Anterior cingulate cortex (tissue), 58 donors: ENCODE measurements around the gene CASR.

Source experiments
- DNase-seq, 58 donors: peaks; one replicate each; lab custom pipeline; 2025; lab: John Stamatoyannopoulos, UW

The CASR gene

DNA sequence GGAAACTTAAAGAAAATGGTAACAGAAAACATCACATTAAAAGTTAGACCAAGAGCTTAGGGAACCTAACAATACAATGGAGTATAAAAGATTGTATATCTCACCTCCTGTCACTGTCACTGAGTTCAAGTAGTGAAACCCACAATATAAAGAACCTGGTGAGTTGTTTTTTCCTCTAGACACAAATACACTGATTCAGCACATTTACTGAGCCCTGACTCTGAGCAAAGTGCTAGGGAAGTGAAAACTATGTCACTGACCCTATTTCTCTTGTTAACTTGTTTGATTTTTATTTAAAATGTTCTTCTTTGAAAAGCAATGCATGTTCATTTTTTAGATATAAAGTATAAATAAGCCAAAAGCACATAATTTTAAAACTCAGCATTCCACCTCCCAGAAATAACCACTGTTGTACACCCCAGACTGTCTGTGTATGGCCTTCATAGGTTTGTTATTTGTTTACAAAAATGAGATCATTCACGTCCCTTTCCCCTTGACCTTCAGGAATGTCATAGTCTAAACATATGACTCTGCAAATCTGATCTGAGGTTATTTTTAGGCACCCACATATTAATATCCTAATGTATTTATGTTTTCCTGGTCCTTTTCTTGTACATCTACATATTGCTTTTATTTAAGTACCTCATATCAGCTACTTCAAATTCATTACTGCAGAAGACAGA is 72.4 kb downstream of the CASR start:
- DNase-seq: no peak

DNA sequence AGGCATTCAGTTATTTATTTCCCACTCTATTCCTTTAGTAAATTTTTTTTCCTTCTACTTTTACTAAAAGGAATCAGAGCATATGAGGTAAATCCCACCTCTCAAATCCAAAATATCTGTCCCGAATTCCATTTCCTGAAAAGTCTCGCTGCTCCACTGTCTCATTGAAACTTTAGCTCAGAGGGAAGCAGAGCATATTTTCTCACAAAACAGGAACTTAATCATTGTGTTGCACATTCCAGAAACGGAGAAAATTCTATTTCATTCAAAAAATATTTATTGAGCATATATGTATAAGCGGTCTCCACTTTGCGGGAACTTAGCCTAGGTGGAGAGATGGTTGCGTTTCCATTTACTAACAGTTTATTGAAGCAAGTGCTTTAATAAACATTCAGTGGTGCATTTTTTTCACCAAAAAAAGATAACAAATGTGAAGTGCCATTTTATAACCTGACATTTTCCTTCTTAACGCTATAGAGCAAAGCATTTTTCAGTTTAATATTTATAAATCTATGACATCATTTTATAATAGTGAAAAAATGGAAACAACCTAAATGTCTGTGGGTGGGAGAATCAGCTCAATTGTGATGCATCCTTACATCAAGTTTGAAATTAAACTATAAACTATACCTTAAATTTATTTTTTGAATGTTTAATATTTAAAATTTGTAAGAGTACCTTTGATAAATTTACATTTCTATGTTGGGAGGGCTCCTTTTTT is 74.3 kb downstream of the CASR start:
- DNase-seq: no peak

DNA sequence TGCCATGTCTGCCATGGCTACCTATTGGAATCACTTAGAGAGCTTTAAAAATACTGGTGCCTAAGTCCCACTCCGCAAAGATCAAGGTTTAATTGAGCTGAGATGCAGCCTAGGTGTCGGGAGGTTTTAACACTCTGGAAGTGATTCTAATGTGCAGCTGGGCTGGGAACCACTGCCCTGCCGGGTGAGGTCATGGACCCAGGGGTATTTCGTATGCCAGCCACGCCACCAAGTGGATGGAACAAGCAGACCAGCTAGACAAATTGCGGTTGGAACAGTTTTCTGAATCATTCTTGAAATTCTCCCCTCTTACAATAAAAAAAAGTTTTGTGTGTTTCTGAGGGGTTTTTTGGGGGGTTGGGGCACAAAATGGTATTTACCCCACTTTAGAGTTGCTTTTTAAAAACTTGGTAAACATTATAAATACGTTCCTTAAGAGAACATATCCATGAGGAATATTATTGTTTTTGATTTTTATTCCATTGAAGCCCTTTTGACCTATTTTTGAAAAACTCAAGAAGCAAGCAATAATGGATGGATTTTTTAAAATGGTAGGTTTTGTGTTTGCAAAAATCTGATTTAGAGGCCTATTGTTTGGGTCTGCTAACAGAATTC is 75.4 kb downstream of the CASR start:
- DNase-seq: peak in 39 of 58 donors; percentile 1 to 52 (median 17)

DNA sequence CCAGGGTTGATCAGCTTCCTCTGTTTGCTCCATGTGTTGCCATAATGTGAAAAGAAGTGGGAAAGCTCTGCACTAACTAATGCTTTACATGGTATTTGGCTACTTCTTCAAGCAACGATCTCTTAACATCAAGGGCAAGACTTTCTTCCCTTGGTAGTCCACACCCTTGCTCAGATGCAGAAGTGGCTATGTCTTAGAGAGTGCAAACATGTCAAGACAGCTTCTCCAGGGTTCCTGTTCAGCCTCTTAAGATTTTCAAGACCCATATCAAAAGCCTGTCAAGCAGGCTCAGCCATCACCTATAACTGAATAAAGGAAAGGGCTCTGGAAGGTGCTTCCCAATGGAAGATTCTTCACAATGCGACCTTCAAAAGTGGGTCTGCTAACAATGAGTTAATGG is 76.7 kb downstream of the CASR start:
- no peak for DNase-seq

DNA sequence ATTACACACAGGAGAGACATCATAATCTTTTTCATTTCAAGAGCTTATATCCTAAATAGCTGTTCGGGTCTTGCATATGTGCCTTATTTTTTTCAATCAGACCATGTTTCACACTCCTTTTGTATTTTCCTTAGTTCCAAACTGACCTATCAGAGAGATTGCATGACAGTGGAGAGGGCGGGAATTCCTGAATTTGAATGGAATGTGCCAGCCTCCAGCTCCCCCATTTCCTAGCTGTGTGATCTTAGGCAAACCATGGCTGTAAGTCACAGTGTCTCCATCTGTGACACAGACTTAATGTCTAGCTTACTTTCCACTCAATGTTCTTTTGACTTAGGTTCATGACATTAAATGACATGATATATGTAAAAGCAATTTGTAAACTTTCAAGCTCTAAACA is 79.6 kb downstream of the CASR start:
- no peak for DNase-seq

DNA sequence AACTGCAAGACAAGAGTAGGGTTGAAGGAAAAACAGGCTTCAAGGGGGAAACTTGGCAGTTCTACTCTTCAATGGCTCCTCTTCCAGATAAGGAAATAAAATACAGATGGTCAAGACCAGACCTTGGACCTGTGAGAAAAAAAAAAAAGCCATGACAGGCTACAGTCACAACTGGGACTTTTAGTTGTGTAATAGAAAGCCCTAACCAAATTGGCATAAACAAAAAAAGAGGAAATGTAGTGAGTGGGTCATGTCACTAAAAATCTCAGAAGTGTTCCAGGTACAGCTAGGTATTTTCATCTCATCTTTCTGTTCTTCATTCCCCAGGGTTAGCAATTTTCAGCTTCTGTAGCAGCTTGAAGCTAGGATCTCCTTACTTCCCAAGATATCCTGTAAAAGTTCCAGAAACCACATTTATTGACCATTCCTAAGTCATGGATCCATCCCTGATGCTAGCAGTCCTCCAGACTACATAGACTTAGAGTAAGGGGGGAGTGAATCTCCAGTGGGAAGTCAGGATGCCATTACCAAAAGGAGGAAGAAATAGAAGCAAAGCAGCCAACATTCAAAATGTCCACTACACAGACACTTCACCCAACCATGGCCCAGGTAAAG is 80.6 kb downstream of the CASR start:
- no peak for DNase-seq

DNA sequence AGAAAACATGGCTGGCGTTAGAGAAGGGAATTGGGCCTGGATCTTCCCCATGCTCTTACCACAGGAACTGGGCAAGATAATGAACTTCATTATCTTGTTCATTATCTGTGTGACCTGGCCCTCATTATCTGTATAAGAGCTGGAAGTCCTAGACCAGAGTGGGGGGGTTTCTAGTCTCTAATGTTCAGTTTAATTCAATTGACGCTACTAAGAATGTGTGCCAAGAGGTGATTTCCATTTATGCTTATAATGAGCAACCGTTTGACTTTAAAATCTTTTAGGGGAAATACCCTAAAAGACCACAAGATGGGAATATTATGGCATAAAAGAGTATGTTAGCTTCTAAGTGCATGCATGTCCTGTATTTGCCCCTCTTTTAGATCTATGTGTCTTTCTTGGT is 82.5 kb downstream of the CASR start:
- DNase-seq: no peak

DNA sequence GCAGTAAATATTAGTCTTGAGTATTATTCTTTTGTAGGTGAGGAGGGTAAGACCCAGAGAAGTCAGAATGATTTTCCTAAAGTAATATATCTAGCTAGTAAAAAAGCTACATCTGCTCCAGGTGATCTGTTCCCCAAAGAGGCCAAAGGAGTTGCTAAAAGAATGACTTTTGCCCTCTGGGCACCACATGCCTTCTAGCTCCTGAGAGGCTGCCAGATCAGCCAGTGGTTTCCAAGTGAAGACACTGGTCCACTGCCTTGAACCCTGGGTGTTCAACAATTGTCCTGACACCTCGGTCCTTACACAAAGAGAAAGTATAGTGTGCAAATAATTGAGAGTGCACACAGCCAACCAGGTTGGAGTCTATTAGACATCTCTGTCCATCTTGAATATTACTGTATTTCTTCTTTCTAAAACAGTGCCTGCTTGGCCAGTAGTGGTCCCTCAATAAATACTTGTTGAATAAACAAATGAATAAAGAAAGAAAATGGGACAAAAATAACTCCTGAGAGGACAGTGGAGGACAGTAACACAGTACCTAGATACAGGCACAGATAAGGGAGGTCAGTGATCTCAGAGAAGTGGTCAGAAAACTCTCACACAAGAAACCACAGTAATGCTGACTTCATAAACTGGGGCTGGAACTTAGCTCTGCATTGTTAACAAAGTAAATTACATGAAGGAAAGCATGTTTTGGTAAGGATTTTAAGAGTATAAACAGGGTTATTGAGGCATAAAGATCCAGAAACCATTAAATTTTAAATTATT is 85.0 kb downstream of the CASR start:
- no peak for DNase-seq

DNA sequence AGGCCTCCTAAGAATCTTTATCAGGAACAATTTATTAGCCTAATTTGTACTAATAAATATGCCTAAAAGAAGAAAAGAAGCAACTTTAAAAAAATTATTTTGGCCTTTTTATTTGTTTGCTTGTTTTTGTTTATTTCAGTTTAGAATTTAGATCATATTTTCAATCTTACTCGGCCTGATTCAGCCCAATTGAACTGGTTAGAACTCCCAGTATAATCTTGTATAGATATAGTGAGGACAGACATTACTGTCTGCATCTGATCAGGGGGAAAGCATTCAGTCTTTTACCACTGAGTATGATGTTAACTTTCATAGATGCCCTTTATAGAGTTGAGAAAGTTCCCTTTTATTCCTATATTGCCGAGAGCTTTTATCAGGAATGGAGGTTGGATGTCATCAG is 85.6 kb downstream of the CASR start:
- no peak for DNase-seq

DNA sequence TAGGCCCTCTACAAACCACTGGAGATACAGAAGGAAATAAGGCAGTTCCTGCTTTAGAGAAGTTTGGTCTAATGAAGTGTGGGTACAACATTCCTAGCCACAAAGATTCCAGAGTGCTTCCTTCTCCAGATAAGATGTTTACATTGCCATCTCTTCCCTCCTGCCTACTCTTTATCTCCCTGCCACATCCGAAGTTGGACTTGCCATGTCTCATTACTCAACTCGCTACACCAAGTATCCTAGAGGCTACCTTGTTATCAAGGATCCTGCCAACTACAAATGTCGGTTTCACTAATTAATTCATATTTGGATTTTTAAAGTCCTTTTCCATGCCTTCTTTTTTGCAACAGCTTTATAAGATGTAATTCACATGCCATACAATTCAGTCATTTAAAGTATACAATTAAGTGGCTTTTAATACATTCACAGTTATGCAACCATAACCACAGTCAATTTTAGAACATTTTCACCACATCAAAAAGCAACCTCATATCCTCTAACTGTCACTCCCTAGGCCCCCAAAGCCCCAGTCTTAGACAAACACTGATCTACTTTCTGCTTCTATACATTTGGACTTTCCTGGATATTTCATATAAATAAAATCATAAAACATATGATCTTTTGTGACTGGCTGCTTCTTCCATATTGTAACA is 87.9 kb downstream of the CASR start:
- DNase-seq: no peak

DNA sequence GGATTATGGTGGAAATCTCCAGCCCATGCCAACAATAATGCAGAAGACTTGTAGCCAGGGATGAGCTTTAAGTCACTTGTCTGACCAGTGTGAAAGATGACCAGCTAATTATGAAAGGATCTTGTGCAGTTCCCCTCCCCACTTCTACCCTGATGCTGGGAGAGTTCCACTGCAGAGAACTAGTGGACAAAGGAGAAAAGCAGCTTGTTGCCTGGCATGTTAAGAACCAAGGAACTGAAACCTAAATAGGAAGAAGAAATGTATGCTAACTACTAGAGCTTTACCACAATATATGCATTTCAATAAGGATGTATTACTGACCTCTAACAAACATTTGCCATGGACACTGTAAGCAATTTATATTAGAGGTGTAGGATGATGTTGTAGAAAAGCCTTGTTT is 89.4 kb downstream of the CASR start:
- DNase-seq: no peak

DNA sequence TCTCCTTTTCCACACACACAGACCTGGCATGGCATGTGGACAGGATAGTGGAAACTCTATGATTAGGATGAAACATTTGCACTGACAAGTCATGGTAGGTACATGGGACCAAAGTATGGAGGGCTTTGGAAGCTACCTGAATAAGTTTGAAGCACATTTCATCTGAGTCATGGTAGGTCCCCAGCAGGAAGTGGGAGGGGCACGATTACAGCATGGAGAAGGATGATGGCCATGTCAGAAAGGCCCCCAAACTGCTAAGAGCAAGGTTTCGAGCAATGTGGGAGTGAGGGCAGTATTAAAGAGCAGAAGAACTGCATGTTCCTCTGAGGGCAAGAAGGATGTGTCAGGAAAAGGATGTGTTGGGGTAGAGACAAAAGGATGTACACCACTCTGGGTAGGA is 90.0 kb downstream of the CASR start:
- no peak for DNase-seq

DNA sequence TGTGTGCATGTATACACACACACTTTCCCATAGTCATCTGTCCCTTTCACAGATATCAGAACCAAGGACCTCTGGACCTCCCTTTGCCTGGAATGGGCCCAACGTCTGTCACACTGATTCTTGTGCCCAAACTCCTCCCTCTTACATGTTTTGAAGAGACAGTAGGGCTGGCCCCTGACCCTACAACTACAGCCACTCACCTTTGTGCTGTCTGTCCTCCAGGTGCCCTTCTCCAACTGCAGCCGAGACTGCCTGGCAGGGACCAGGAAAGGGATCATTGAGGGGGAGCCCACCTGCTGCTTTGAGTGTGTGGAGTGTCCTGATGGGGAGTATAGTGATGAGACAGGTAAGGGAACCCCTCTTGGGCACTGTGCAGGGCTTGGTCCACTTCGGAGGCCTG is 98.4 kb downstream of the CASR start:
- no peak for DNase-seq

DNA sequence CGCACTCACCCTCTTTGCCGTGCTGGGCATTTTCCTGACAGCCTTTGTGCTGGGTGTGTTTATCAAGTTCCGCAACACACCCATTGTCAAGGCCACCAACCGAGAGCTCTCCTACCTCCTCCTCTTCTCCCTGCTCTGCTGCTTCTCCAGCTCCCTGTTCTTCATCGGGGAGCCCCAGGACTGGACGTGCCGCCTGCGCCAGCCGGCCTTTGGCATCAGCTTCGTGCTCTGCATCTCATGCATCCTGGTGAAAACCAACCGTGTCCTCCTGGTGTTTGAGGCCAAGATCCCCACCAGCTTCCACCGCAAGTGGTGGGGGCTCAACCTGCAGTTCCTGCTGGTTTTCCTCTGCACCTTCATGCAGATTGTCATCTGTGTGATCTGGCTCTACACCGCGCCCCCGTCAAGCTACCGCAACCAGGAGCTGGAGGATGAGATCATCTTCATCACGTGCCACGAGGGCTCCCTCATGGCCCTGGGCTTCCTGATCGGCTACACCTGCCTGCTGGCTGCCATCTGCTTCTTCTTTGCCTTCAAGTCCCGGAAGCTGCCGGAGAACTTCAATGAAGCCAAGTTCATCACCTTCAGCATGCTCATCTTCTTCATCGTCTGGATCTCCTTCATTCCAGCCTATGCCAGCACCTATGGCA is 100.5 kb downstream of the CASR start:
- no peak for DNase-seq

DNA sequence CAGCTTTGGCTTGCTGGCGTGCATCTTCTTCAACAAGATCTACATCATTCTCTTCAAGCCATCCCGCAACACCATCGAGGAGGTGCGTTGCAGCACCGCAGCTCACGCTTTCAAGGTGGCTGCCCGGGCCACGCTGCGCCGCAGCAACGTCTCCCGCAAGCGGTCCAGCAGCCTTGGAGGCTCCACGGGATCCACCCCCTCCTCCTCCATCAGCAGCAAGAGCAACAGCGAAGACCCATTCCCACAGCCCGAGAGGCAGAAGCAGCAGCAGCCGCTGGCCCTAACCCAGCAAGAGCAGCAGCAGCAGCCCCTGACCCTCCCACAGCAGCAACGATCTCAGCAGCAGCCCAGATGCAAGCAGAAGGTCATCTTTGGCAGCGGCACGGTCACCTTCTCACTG is 101.0 kb downstream of the CASR start:
- no peak for DNase-seq

DNA sequence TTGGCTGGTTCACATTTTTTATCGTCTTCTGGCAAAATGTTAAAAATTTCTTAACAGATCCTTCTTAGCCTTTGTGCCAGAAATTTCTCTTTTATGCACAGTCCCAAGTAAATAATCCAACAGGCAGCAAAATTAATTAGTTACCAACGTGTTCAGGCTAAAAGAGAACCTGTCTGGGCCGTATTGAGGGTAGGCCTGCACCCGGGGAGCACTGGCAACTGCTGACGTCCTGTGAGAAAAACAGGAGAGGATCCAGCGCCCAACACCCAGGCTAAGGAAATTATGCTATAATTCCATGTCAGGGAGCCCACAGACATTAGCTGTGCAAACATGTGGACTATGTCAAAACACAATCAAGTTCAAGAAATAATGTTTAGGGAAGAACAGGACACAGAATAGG is 110.9 kb downstream of the CASR start:
- DNase-seq: no peak

DNA sequence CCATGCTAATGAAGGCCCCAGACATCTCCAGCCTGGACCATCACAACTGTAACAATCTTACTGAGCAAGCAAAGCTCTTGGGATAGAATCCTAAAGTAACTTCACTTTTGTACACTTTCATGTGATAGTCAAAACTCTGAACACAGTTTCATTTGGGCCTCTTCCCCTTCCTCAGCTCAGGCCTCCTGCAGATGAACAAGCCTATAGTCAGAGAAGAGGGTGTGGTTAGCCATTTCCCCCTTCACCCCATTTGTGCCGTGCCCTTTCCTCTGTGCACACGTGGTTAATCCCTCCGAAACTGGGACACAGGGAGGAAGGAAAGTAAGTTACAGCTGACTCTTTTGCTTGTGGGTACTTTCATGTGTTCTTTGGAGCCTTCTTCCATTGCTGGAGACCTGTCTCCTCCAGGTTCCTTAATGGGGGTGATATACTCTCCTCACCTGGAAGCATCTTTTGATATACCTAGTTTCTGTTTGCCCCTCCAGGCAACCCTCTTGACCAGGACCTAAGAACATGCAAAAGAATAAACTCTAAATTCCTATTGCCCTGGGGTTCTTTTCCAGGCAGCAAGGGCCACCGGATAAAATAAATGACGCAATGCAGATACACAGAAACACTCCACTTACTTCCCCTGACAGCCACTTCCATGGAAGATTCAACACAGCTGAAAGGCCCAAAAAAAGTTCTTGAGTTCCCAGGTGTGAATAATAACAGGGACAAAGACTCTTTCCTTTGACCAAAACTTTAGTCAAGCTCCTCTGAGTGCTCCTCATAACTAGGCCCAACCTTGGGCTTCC is 112.0 kb downstream of the CASR start:
- peak in 1 of 58 donors; percentile 24 for DNase-seq

DNA sequence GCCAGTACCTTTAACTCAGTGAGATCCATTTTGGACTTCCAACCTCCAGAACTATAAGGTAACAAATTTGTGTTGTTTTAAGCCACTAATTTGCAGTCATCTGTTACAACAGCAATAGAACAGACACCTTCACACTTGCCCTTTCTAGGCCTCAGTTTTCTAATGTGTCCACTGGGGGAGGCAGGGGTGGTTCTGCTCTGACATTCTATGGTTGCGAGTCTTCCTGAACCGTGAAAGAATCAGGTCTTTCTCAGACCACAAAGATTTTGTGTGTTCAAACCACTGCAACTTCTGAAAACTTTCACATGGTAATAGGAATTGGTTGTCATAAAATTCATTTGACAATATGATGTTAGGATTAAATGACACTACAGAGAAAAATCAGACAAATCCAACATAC is 114.8 kb downstream of the CASR start:
- DNase-seq: no peak

DNA sequence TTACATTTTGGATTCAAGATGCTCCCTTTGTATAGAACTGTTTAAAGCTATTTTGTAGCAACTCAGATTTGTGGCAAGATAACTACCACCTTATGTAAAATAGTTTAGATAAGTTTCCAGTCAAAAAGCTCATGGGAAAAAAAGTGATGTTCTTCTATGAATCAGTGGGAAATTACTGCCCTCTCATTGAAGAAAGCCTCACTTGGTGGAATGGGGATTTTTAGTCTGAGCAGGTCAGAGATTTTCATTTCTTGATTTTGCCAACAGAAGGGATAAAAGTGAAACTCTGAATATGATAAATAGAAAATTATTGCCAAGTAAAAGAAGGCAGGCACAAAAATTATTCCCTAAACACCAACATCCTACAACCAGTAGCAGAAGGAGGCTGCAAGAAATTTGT is 115.7 kb downstream of the CASR start:
- no peak for DNase-seq
